Keratinocyte (primary cell): Measurements from ENCODE around the gene AGAP1. TPM values are rescaled to one million over a fixed set of nuclear protein-coding genes. Genes with fewer than 3 reads are reported as not detected.

Experiments
- DNase-seq: peaks from one replicate; pipeline ENCODE4 v3.0.0-alpha.2; 2011; ENCODE audit warnings: low read depth, missing footprints, low spot score
- FAIRE-seq: peaks from 2 replicates; lab custom pipeline; 2011; peaks lifted over from hg19 to GRCh38; lab: Jason Lieb, UNC
- H2AFZ ChIP-seq: 2 replicates; pipeline ENCODE4 v1.6.0; 2012; ENCODE audit warnings: low read length, control low read depth, inconsistent platforms; ENCODE audit not compliant: control insufficient read depth
- H3K27ac ChIP-seq: 2 replicates; pipeline ENCODE4 v1.5.1; 2011; ENCODE audit warnings: low read length; ENCODE audit not compliant: control insufficient read depth, insufficient read depth
- H3K27me3 ChIP-seq: 3 replicates; pipeline ENCODE4 v1.6.0; 2011; ENCODE audit warnings: low read length; ENCODE audit not compliant: control insufficient read depth, insufficient read depth; ENCODE audit errors: extremely low read depth
- H3K36me3 ChIP-seq, 2 experiments: 2 replicates in 1 of 2; 3 replicates in 1 of 2; pipeline ENCODE4 v1.5.1; 2011; ENCODE audit warnings: low read length in 2 of 2, mild to moderate bottlenecking in 1 of 2; ENCODE audit not compliant: control insufficient read depth in 2 of 2, insufficient read depth in 2 of 2; ENCODE audit errors: extremely low read depth in 1 of 2
- H3K4me1 ChIP-seq: 3 replicates; pipeline ENCODE4 v1.5.1; 2011; ENCODE audit warnings: low read length; ENCODE audit not compliant: control insufficient read depth, insufficient read depth; ENCODE audit errors: extremely low read depth
- H3K4me2 ChIP-seq: 3 replicates; pipeline ENCODE4 v1.6.0; 2011; ENCODE audit warnings: low read depth, low read length; ENCODE audit not compliant: control insufficient read depth, insufficient read depth; ENCODE audit errors: extremely low read depth
- H3K4me3 ChIP-seq, 3 experiments: fragments of 200-600 bp in 1 of 3; sonication (generic) in 1 of 3; 2 replicates in 2 of 3; 3 replicates in 1 of 3; pipeline ENCODE4 v1.5.1; 2011 to 2016; ENCODE audit warnings: low read length in 3 of 3, mild to moderate bottlenecking in 3 of 3, control low read depth in 2 of 3, inconsistent platforms in 1 of 3, low read depth in 1 of 3, mixed read lengths in 1 of 3, mixed run types in 1 of 3, moderate library complexity in 1 of 3; ENCODE audit not compliant: control insufficient read depth in 2 of 3, insufficient read depth in 2 of 3; ENCODE audit errors: extremely low read depth in 1 of 3
- H3K79me2 ChIP-seq: 2 replicates; pipeline ENCODE4 v1.6.0; 2012; ENCODE audit warnings: low read length; ENCODE audit not compliant: control insufficient read depth, insufficient read depth
- H3K9ac ChIP-seq: 3 replicates; pipeline ENCODE4 v1.6.0; 2011; ENCODE audit warnings: low read length; ENCODE audit not compliant: control insufficient read depth, insufficient read depth; ENCODE audit errors: extremely low read depth
- H3K9me1 ChIP-seq: 3 replicates; pipeline ENCODE4 v1.6.0; 2011; ENCODE audit warnings: low read length; ENCODE audit not compliant: control insufficient read depth, insufficient read depth; ENCODE audit errors: extremely low read depth
- H3K9me3 ChIP-seq: 2 replicates; pipeline ENCODE4 v1.5.1; 2012; ENCODE audit warnings: low read depth, low read length; ENCODE audit not compliant: control insufficient read depth
- H4K20me1 ChIP-seq: 3 replicates; pipeline ENCODE4 v1.6.0; 2011; ENCODE audit warnings: low read length; ENCODE audit not compliant: control insufficient read depth, insufficient read depth; ENCODE audit errors: extremely low read depth
- EZH2 ChIP-seq: IDR thresholded peaks from one replicate; pipeline ENCODE4 v1.6.1; 2012; ENCODE audit warnings: inconsistent platforms, mild to moderate bottlenecking, low read length, moderate library complexity
- dilution Hi-C: fragments of 300-500 bp; cut with MboI; formaldehyde crosslinking; loops from one replicate; pipeline ENCODE4 v1.7.0; 2020; ENCODE audit warnings: low sequenced_read_pairs; ENCODE audit not compliant: extremely low pct_ligation_motif_present
- polyA plus RNA-seq, 5 experiments: library from polyadenylated mRNA; depleted of rRNA in 3 of 5; stranded (reverse) in 3 of 5; stranded (forward) in 1 of 5; unstranded in 1 of 5; fragments of >200 nt; gene quantifications; 1 replicate in 1 of 5; 2 replicates in 3 of 5; 3 replicates in 1 of 5; pipeline versions ENCODE4 v1.2.1 to v1.2.3, GENCODE V29; 2011 to 2012; ENCODE audit warnings: missing spikeins in 2 of 5, low read depth in 1 of 5, low replicate concordance in 1 of 5
- TF ChIP-seq, protein P1 (sequence below), 3 experiments: IDR thresholded peaks in 1 of 3; conservative IDR thresholded peaks in 1 of 3; optimal IDR thresholded peaks in 1 of 3; 2 replicates in 2 of 3; 3 replicates in 1 of 3; pipeline versions ENCODE3 to v1.5.1; 2011; ENCODE audit warnings: low read length in 3 of 3, mild to moderate bottlenecking in 3 of 3, moderate library complexity in 2 of 3, control low read depth in 1 of 3, inconsistent platforms in 1 of 3; ENCODE audit not compliant: insufficient read depth in 2 of 3; ENCODE audit errors: extremely low read depth in 1 of 3

The AGAP1 gene
- polyA plus RNA-seq, 1 donor (not counting 4 experiments of a cell fraction or from before 2014, with no cell fraction given): 12.6 TPM

DNA sequence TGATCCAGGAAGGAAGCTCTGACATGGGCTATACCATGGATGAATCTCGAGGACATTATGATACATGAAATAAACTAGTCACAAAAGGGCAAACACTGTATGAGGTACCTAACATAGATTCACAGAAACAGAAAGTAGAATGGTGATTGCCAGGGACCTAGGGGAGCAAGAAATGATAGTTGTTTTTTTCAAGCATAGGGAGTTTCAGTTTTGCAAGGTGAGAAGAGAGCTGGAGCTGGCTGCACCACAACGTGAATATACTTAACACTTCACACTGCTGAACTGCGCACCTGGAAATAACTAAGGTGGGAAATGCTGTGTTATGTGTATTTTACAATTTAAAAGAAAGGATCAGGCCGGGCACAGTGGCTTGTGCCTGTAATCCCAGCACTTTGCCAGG, 13.2 kb upstream of the AGAP1 start:
- dilution Hi-C loops: no loop called here

GRCh38 chr2:235483313-235483712, 10.5 kb upstream of the AGAP1 start:
- TF ChIP-seq, protein P1, sequence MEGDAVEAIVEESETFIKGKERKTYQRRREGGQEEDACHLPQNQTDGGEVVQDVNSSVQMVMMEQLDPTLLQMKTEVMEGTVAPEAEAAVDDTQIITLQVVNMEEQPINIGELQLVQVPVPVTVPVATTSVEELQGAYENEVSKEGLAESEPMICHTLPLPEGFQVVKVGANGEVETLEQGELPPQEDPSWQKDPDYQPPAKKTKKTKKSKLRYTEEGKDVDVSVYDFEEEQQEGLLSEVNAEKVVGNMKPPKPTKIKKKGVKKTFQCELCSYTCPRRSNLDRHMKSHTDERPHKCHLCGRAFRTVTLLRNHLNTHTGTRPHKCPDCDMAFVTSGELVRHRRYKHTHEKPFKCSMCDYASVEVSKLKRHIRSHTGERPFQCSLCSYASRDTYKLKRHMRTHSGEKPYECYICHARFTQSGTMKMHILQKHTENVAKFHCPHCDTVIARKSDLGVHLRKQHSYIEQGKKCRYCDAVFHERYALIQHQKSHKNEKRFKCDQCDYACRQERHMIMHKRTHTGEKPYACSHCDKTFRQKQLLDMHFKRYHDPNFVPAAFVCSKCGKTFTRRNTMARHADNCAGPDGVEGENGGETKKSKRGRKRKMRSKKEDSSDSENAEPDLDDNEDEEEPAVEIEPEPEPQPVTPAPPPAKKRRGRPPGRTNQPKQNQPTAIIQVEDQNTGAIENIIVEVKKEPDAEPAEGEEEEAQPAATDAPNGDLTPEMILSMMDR (optimal IDR thresholded peaks at IDR 0.05 in 1 of 3, IDR thresholded peaks at IDR 0.05 in 1 of 3, conservative IDR thresholded peaks at IDR 0.05 in 1 of 3; ENCODE audit: extremely low read depth in 1 of 3, insufficient read depth in 2 of 3, low read length in 3 of 3): no peak
- TF ChIP-seq EZH2: no peak
- Histone ChIP-seq H3K79me2 (no peaks in the 10 kb centered on the region), H3K9me1 (no peaks in the 10 kb centered on the region), H3K36me3 (no peaks in the 10 kb centered on the region), H3K4me3 (no peak overlapping the region), H3K27ac (no peak overlapping the region), H3K9me3 (no peaks in the 10 kb centered on the region), H2AFZ (no peak overlapping the region), H3K4me1 (no peaks in the 10 kb centered on the region), H3K9ac (no peak overlapping the region), H3K4me2 (no peak overlapping the region), H4K20me1 (no peaks in the 10 kb centered on the region), H3K27me3 (no peaks in the 10 kb centered on the region)
- dilution Hi-C loops: no loop called here
- DNase-seq (no peak), FAIRE-seq (no peak)

More for the DNA sequence above, 13.2 kb upstream of the AGAP1 start:
- no peak overlapping the region for H2AFZ ChIP-seq
- no peaks in the 10 kb centered on the region for H3K27me3 ChIP-seq
- no peak overlapping the region for H3K4me2 ChIP-seq
- no peaks in the 10 kb centered on the region for H4K20me1 ChIP-seq
- no peaks in the 10 kb centered on the region for H3K36me3 ChIP-seq
- no peak for DNase-seq
- no peak overlapping the region for H3K9ac ChIP-seq
- H3K79me2 ChIP-seq: no peaks in the 10 kb centered on the region
- H3K4me3 ChIP-seq: no peak overlapping the region
- TF ChIP-seq, protein P1 (optimal IDR thresholded peaks at IDR 0.05 in 1 of 3, IDR thresholded peaks at IDR 0.05 in 1 of 3, conservative IDR thresholded peaks at IDR 0.05 in 1 of 3; ENCODE audit: extremely low read depth in 1 of 3, insufficient read depth in 2 of 3, low read length in 3 of 3): no peak
- TF ChIP-seq EZH2: no peak
- no peaks in the 10 kb centered on the region for H3K9me3 ChIP-seq
- no peak overlapping the region for H3K27ac ChIP-seq
- no peaks in the 10 kb centered on the region for H3K9me1 ChIP-seq
- no peak for FAIRE-seq
- H3K4me1 ChIP-seq: no peaks in the 10 kb centered on the region
